Stimulated activated CD8-positive, alpha-beta memory T cell treated with anti-CD3 and anti-CD28 coated beads, Interleukin-15, amount 100 ng/mL, for 4 hours (primary cell): ENCODE measurements around the gene PXN.
"Not testable (repeated sequence)": the region's sequence is repeated elsewhere in the genome, so short reads cannot be mapped to it uniquely, and the experiment has no call there.

Source experiments
- DNase-seq, 2 donors: peaks; one replicate each; pipeline ENCODE4 v3.0.0-alpha.2; 2020; ENCODE audit warnings: low read depth in 2 of 2

The PXN gene

GRCh38 chr12:120262852-120263747 lies 2.4 kb downstream of the PXN start:
- no peak for DNase-seq

DNA sequence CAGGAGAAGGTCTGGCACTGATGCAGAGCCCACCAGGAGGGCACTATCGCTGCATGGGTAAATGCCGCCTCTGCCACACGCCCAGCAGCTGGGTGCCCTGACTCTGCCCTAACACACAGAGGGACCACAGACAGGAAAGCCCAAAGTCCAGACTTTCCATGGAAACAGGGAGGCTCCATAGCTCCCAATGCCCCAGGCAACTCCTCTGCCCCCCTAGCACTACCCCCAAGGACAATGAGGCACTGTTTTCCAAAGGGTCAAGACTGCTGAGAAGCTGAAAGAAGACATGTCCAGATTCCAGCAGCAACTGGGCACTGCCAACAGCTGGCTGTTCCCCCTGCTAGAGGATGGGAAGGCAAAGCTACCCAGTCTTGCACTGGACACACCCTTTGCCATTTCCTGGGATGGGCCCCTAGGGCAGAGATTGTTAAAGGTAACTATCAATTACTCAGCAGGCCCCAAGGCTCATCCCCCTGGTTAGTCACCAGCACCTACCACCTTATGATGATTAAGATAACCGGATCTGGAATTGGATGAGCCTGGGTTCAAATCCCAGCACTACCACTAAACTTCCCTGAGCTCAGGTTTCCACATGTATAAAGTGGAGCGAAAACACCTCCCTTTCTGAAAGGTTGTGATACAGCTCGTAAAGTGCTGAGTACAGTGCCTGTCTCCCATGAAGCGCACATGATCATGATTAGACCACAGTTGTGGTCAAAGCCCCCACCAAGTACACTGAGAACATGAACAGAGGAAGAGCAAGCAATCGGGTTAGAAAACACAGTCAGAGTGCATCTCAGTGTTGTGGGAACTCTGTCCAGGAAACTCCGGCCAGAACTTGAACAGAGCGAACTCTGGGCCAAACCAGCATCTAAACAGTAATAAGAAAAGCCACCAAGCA lies 3.3 kb downstream of the PXN start:
- DNase-seq: no peak

GRCh38 chr12:120260607-120261006 lies 4.9 kb downstream of the PXN start:
- no peak for DNase-seq

DNA sequence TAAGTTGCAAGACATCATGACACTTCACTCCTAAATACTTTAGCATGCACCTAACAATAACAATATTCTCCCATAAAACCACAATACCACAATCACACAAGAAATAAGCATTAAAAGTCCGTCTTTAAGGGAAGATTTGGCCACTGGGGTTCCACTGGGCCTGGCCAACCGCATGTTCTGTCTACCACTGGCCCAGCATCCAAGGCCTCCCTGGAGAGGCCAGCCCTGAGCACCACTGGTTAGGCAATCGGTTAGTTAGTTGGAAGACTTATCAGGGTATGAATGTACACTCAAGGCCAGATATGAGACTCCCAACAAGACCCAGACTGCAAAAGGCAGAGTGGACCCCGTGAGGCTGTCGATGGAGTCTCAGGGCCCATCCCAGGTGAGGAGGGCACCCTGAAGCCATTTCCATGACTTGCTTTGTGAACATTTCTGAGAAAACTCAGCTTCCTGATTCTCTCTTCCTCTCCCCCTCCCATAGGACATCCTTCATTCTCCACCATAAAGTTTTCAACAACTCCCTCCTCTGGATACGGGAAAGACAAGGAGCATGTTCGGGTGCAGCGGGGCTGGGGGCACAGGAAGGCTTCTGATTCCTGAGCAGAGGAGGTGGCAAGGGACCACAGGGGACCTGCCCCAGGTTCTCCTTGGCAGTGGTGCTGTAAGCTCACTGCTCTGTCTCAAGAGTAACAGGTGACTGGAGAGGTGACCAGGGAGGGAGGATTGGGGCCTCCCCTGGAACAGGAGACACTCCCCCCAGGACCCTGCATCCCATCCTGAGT lies 5.9 kb downstream of the PXN start:
- DNase-seq: no peak

GRCh38 chr12:120258323-120258896 lies 7.1 kb downstream of the PXN start:
- no peak for DNase-seq

GRCh38 chr12:120257041-120257821 lies 8.3 kb downstream of the PXN start:
- no peak for DNase-seq

DNA sequence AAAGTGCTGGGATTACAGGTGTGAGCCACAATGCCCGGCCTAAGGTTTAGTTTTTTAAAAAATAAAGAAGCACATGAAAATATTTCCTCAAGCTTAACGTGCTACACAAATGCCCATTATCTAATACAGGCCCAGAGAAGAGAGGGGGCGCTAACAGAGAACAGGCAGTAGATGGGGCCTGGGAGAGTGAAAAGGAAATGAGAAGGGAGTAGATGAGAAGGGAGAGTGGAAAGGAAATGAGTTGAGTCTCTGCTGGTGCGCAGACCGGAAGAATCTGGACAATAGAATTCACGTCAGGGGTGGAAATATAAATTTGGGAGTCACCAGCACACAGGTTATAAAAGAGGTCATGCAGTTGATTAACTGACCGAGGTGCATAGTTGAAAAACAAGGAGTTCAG lies 10.7 kb downstream of the PXN start:
- DNase-seq: no peak

DNA sequence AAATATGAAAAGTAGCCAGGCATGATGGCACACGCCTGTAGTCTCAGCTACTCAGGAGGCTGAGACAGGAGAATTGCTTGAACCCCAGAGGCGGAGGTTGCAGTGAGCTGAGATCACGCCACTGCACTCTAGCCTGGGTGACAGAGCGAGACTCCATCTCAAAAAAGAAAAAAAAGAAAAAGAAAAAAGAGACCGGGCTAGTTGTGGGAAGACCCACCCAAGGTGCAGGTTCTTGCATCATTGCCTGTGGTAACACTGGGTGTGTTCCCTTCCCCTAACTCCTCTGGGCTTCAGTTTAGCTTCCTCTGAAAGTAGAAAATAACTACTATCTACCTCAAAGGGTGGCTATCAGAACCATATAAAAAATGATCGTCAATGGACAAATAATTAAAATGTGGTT lies 12.2 kb downstream of the PXN start:
- DNase-seq: not testable (repeated sequence)

- DNase-seq: peak; percentile 59 to 77
These were observed 13.2 kb downstream of the PXN start for GRCh38 chr12:120252071-120252906.

DNA sequence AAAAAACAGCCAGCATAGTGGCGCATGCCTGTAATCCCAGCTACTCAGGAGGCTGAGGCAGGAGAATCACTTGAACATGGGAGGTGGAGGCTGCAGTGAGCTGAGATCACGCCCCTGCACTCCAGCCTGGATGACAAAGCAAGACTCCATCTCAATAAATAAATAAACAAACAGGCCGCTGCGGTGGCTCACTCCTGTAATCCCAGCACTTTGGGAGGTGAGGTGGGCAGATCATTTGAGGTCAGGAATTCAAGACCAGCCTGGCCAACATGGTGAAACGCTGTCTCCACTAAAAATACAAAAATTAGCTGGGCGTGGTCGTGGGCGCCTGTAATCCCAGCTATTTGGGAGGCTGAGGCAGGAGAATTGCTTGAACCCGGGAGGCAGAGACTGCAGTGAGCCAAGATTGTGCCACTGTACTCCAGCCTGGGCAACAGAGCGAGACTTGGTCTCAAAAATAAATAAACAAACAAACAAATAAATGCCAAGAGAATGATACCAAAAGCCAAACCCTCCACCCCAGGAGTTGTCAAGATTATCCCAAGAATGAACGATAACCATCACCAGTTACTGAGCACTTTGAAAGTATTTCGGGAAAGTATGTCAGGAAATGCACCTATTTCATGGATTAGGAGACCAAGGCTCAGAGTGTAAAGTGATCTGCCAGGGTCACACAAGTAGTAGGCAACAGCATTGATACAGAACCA lies 14.0 kb downstream of the PXN start:
- not testable (repeated sequence) for DNase-seq

GRCh38 chr12:120249875-120250795 lies 15.4 kb downstream of the PXN start:
- peak in 1 of 2 donors; percentile 36 for DNase-seq

GRCh38 chr12:120249266-120249874 lies 16.2 kb downstream of the PXN start:
- DNase-seq: no peak

DNA sequence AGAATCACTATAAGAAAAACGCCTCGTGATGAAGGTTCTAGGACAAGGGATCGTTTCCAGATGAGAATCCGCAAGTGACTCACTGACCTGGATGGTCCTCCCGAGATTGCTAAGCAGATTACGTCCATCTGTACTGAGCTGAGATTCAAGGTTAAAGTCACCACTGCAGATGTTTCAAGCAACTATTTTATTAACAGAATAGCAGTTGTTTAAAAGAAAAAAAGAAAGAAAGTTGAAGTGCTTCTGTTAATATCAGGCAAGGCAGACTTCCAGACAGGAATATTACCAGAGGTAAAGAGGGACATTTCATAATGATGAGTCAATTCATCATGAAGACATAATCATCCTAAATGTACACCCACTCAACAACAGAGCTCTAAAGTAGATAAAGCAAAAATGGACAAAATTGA lies 17.9 kb downstream of the PXN start:
- DNase-seq: no peak

DNA sequence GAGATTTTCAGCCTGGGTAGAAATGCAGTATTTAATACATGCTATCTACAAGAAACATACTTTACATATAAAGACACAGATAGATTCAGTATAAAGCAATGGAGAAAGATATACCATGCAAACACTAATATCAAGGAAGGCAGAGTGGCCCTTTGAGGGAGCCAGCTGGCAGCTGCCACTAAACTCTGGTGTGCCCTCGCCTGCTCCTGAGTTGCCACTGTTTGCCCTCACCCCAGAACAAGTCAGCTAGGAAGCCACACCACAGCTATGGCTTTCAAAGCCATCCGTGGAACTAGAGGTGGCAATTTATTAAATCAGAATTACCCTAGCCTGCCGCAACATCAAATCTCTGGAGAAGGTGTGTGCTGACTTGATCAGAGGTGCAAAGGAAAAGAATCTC lies 18.3 kb downstream of the PXN start:
- no peak for DNase-seq

- DNase-seq: not testable (repeated sequence)
These were observed 18.8 kb downstream of the PXN start for GRCh38 chr12:120246705-120247104.

- DNase-seq: no peak
These were observed 22.4 kb downstream of the PXN start for GRCh38 chr12:120242971-120243699.

- no peak for DNase-seq
These were observed 23.2 kb downstream of the PXN start for GRCh38 chr12:120242275-120242799.
